HG03558 (cell line): ENCODE data around the gene PLA2G2E.
"Not testable (repeated sequence)": the region's sequence is repeated elsewhere in the genome, so short reads cannot be mapped to it uniquely, and the experiment has no call there.

Experiments used
- ATAC-seq: cut with Tn5 transposase; IDR thresholded peaks from one replicate; pipeline ENCODE4 v1.9.1; 2021; ENCODE audit warnings: moderate number of reproducible peaks; ENCODE audit not compliant: unreplicated experiment; ENCODE audit errors: extremely low read depth

Gene PLA2G2E

DNA sequence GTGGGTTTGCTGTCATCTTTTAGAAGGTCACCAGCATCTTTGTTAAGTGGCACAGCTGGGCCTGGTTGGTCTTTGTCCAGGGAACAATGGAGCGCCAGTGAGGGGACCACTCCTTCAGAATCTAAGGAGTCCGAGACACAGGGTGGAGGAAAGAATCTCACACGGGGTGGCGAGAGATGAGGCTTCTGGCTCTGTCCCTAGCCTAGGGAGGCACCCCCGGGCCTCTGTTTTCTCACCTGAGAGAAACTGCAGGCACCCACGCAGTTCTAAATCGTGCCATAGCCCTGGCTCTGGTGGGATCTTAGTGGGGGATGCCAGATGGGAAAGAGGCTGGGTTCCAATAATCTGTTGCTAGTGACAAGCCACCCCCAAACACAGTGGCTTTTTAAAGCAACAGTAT, 10.9 kb upstream of the PLA2G2E start:
- no peak for ATAC-seq

DNA sequence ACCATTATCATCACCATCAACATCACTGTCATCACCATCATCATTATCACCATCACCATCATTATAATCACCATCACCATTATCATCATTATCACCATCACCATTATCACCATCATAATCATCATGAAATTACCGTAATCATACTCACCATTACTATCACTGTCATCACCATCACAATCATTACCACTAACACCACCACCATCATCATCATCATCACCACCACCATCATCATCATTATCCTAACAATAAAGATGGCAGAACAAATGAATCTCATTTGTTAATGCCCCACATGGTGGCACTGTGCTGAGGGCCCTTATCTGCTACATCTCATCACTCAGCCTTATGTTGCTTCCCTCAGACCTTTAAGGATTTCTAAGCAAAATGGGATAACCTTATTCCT, 9.4 kb upstream of the PLA2G2E start:
- no peak for ATAC-seq

DNA sequence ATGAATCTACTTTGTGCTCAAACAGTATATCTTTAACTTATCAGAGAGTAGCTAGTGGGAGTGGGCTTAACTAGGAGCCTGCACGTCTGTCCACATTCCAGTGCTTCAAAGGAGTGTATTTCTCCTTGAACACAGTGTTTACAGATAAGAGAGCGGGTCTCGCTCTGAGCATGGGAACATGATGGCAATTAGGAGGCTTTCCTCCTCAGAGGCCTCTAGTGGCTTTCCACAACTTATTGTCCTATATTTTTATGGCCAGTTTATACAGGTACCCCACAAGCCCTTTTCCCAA, 3.7 kb upstream of the PLA2G2E start:
- not testable (repeated sequence) for ATAC-seq

DNA sequence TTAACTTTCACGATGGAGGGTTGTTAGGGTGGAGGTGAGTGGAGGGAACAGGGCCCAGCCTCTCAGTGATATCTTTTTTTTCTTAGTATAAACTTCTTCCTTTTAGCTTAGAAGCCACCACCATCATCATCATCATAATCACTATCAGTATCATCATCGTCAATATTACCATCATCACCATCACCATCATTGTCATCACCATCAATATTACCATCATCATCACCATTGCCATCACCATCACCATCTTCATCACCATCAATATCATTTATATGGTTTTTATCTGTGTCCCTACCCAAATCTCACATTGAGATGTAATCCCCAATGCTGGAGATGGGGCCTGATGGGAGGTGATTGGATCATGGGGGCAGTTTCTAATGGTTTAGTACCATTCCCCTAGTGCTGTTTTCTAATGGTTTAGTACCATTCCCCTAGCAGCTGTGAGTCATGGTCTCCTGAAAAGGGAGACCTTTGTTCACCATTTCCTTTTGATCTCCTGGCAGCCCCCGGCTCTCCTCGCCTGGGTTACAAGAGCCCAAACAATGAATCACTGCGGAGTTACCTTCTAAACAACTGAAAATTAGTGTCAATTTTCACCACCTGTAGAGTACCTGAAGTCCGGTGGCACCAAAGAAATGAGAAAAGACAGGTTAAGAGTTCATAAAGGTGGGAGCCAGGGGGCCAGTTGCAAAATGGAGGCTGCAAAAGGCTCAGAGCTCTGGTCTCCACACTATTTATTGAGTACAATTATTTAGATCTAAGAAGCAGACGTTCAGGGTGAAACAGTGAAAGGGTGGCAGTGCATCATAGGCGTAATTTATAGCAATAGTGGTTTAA, 3.1 kb upstream of the PLA2G2E start:
- ATAC-seq: no peak

DNA sequence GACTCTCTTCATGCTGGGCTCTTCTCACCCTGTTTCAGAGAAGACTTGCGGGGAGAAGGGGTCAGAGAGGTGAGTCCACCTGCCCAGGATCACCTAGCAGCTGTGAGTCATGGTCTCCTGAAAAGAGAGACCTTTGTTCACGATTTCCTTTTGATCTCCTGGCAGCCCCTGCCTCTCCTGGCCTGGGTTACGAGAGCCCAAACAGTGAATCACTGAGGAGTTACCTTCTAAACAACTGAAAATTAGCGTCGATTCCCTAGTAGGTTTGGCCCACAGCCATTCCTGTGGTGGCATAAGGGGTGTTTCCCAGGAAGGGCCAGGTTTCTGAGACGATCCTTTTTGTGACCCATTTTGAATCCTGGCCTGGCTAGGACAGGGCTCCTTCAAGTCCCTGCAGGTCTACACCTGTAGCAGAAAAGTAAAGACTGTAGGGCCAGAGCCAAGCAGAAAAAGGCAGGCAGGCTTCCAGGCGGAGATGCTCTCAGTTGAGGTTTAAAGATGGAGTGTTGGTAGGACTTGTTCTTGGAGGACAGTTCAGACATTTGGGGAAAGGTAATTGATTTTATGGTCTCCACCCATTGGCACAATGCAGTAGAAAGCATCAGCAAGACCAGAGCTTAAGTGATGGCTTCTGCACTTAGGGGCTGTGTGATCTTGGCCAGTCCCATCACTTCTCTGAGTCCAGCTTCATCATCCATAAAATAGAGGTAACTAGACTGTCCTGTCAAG, 2.1 kb upstream of the PLA2G2E start:
- ATAC-seq: no peak

DNA sequence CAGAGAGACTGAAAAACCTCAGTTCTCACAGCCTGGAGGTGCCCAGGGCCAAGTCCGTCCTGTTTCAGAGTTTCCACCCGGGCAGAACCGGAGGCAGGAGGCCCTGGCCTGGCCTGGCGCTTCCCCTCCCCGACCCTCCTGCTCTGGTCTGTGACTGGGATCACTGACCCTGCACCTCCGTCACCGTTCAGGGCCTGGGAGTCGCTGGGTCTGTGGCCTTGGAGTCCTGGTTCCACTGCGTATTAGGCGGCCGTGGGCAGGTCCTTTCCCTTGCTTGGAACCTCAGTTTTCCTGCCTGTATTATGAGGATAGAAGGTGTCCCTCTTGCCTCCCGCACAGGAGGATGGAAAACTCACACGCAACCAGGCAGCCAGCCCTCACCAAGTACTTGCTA, 533 bp upstream of the PLA2G2E start:
- ATAC-seq: no peak

DNA sequence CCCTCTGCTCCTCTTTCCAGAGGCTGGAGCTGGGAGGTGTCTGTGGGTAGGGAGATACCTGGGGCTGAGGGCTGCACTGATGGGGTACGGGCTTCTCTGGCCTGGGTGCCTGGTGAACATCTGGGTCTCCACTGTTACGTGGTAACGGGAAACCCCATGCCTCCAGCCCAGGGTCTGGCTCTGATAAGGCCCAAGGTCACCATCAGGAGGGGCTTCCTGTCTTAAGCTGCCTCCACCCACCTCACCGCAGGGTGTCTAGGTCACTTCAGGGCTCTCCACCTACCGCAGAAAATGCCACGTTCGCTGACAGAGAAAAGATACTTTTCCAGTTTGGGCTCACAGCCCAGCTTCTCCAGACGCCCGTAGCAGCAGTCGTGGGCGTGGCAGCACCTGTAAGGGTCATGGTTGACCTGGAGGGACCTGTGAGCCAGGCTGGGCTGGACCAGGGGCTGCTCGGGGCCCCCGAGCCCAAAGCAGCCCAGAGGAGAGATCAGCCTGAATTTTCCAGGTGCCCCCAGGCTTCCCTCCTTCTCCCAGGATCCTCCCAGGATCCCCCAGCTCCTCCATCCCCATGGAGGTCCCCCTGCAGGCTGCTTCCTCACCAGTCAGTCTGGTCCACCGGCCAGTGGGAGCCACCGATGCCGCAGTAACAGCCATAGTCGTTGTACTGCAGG, 1.3 kb downstream of the PLA2G2E start:
- no peak for ATAC-seq

DNA sequence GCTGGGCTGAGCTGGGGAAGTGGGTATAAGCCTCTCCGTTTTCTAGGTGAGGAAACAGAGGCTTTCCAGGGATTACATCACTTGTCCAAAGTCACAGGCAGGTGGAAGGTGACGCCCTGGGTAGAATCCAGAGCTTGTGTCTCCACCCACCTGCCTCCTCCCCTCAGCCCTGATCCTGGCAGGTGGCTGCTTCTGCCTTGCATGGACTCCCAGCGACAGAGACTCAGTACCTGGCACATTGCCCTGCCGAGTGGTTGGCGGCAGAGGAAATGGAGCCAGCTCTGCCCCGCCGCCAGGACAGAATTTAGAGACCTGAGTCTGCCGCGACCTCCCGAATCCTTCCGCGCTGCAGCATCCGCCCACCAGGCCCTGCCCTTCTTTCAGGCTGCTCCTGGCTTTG, 2.1 kb downstream of the PLA2G2E start:
- no peak for ATAC-seq

DNA sequence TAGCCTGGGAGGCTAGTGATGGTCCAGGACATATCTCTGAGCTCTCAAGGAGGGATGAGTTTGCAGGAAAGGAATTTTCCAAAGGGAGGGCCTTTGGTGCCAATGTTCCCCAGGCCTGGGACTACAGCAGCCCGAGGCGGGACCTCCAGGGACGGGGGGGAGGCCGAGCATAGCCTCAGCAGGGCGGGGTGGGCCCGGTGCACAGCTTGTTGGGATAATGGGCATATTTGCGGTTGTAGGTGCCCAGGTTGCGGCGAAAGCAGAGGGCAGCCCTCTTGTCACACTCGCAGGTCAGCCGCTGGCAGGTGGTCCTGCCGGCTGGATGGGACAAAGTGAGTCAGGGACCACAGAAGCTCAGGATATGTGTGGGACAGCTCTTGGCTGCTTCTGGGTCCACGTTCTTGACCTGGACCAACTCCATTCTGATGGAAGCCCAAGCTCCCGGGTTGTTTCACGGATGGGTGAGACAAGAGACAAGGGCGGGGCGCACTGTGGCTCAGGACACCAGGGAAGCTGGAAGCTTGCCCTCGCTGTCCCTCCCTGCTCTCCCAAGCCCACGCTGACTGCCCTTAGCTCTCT, 3.2 kb downstream of the PLA2G2E start:
- ATAC-seq: no peak

DNA sequence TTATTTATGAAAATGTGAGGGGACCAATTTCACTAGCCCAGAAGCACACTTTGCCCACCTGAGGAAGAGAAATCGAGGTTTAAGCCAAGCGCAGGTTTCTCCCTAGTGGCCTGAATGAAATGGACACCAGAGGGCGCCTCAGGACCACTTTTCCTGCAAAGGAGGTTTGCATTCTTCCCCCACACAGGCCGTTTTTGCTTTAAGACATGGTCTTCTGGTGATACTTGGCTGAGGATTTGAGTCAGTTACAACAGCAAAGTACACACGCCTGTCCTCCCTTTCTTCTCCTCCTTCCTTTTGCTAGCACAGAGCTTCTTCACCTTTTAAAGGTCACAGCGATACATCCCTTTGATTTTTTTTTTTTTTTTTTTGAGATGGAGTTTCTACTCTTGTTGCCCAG, 5.4 kb downstream of the PLA2G2E start:
- no peak for ATAC-seq

DNA sequence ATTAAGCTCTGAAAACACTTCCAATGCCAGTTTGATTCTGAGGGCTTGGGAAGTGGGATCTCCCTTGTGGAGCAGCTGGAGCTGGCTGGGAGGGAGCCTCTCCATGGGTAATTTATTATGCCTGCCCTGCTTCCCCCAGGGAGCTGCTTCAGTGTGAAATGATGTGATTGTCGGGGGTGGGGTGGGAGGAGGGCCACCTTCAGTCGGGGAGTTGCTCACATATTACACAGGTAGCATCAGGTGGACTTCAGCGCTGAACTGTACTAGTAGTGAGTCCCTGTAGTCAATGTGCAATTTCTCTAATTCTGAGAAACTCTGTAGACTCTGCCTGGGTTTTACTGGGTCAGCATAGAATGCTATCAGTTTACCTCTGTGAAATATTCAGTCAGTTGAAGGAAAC, 12.8 kb downstream of the PLA2G2E start:
- no peak for ATAC-seq

DNA sequence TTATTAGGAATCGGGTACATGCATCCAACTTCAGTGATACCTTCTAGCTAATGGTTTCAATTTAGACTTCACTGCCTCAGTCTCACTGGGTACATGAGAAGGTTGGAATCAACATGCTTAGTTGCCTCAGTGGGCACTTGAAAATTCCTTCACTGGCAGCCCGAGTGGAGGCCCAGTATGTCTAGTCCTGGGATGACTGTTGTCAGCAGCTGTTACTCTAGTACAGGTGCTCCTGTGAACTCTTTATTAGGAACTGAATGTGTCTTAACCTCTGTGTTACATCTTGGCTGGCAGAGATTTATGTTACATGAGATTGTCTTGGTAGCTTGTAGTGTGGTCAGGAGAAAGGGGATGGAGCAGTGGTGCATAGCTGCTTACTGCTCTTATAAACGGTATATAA, 13.4 kb downstream of the PLA2G2E start:
- ATAC-seq: no peak

DNA sequence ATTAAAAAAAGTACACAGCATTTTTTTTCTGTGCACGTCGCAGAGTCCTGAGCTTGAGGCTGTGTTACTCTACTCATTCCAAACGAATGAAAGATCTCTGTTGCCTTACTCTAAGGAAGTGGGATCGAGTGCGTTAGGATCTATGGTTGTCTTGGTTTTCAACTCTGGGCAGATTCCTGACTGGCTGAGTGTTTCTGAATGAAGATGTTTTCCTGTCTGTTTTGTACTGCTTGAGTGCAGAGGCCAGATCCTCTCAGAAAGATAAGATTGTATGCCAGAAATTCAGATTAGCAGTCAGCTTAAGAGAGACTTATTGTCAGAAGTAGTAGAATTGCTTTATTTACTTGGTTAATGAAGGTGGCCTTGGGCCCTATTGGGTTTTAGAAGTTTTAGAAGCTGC, 14.0 kb downstream of the PLA2G2E start:
- no peak for ATAC-seq

DNA sequence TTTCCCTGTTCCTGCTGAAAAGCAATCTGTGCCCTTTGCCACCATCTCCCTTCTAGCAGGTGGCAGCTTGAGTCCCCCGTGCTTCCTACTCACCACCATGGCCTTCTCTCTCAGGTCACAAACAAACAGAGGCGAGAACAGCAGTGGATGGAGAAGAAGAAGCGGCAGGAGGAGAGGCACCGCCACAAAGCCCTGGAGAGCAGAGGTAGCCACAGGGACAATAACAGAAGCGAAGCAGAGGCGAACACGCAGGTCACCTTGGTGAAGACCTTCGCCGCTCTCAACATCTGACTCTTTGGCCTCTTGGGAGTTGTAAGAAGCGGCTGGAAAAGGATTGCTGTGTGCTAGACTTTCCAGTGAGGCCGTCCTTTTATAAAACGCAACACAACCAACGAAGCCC, 16.0 kb downstream of the PLA2G2E start:
- ATAC-seq: no peak

DNA sequence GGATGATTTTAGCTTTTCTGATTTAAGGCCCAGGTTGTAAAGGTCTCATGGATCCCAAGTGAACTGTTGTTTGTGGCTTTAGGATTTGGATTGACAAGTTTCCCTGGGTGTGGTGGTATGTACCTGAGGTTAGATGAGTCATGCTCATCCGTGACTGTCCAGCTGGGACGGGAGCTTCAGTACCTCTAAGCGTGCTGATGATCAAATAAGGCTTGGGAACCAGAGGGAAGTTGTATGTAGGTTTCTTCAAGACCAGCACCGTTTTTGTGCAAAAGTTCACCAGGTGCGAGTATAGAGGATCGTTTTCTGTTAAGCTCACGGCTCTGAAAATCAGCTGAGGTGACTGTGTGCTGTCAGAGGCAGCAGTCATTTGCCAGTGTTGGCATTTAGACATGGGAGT, 19.8 kb downstream of the PLA2G2E start:
- no peak for ATAC-seq

DNA sequence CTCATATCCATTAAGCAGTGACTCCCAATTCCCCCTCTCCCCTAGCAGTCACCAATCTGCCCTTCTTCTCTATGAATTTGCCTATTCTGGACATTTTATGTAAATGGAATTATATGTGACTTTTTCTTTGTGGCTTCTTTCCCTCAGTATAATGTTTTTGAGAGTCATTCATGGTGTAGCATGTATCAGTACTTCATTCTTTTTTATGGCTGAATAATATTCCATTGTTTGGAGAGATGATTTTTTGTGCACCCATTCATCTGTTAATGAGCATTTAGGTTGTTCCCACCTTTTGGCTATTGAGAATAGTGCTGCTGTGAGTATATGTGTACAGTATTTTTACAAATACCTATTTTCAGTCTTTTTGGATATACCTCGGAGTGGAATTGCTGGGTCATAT, 21.8 kb downstream of the PLA2G2E start:
- no peak for ATAC-seq

DNA sequence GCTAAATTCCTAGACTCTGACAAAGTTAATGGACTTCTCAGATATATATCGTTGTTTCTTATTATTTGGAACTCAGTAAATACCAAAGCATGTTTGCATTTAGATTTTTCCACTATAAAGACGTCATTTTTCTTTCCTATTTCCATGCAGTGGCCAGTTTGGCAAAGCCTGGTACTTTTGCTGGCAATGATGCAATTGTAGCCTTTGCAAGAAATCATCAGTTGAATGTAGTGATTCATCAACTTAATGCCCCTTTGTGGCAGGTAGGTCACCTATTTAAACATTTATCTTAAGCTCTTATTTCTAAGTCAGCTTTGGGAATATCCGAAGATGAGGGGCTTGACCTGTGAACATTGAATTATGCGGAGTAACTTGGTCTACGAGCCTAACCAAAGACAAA, 29.2 kb downstream of the PLA2G2E start:
- no peak for ATAC-seq

DNA sequence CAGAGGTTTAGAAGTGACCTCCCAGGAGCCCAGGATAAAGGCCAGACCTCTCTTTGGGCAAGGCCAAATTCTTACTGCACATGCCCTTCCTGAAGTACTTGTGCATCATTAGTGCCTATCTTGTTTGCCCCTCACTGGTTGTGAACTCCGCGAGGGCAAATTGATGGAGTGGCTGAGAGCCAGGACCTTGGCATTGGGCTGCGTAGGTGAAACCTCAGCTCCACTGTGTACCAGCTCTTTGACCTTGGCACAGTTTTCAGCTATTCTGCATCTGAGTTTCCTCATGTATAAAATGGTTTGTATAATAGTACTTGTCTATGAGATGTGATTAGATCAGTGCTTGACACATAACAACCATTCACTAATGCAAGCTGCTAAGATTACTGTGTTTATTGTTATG, 29.7 kb downstream of the PLA2G2E start:
- ATAC-seq: no peak

DNA sequence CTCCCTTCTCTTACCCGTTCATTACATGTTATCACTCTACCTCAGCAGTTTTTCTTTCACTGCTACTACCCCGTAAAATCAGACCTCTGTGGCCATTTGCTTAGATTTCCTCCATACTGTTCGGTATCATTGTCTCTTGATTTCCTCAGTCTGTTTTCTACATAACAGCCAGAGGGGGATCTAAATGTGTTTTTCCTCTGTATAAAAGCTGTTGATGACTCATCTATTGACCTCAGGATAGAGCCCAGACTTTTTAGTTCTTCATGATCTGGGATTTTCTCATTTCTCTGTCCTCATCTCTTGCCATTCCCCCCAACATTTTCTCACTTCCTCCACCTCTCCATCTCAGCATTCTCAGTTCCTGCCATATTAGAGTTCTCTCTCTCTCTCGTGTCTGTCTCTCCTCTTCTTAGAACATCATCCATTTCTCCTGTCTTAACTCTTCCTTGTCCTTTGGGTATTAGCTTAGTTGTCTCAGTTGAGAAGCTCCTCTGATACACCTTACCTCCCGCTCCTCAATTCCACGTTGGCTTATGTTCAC, 30.7 kb downstream of the PLA2G2E start:
- no peak for ATAC-seq

DNA sequence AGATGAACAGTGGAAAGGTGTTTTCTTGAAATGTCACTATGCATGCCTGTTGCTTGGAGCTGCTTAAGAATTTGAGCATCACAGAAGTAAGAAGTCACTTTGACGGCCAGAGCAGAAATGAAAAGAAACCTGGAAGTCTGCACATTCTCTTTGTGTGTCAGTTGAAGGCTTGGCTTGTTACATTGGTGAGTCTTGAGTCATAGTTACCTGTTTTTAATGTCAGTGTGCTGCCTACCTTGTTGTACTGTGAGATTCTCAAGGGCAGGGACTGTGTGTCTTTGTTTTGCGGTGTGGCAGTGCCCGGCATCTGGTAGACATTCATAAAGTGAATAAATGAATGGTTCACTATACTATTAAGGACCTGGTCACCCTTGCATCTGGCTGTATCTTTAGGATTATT, 31.3 kb downstream of the PLA2G2E start:
- ATAC-seq: no peak

DNA sequence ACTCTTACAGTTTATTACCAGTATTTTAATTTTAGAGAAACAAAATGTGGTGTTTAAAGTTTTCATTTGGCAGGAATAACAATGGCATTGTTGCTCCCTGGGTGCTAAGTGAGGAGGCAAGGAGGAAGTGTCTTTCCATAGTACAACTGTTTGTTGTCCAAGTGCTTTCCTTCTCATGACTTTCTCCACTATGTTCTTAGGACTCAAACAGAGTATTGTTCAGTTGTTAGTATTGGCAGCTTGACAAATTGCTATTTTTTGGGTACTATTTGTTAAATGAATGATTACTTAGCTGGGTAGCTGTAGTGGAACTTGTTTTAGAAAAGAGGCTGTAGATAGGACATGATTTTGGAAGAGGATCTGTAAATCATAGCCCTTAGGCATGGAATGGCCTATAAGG, 33.8 kb downstream of the PLA2G2E start:
- ATAC-seq: no peak
